A673 (cell line): ENCODE data around the gene PREX1.

ENCODE experiments used
- EZH2 ChIP-seq: fragments of 200-600 bp; sonication (generic); IDR thresholded peaks from 2 replicates; pipeline ENCODE4 v1.6.1; 2017; ENCODE audit warnings: borderline replicate concordance, low read depth, mild to moderate bottlenecking, mixed read lengths, antibody characterized with exemption, low read length; ENCODE audit not compliant: poor library complexity, severe bottlenecking
- TF ChIP-seq, protein P1 (sequence below): fragments of 300-800, 200-600 bp; sonication (generic); conservative IDR thresholded peaks from 2 replicates; pipeline ENCODE4 v1.5.1; 2017; ENCODE audit warnings: low read depth, mild to moderate bottlenecking, antibody characterized with exemption, low read length, moderate library complexity, mixed read lengths

DNA sequence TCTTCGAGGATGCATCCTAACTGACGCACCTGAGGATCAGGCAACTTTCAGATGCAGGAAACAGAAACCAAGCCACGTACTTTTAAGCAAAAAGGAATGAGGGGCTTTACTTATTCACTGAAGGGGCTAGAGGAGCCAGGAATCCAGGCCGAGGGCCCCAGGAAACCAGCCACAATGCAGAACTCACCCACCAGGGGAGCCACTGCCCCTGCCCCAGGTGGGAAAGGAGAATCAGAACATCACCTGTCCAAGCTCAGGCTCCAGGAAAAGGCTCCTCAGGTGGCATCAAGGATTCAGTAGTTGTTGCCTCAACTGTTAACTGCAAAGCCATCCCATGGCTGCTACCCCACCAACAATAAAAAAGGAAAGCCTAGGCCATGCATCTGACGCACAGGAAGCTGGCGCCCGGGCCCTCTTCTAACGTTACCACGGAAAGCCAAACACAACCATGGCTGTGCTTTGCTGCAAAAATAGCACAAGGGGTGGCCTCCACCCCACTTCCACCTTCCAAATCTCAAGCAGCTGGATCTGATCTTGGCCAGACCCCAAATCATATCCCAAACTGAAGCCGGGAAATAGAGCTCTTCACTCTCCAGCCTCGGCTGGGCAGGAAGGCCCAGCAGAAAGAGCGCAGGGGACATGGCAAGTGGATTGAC is 121.0 kb downstream of the PREX1 start:
- TF ChIP-seq EZH2 = no peak
- TF ChIP-seq, protein P1, sequence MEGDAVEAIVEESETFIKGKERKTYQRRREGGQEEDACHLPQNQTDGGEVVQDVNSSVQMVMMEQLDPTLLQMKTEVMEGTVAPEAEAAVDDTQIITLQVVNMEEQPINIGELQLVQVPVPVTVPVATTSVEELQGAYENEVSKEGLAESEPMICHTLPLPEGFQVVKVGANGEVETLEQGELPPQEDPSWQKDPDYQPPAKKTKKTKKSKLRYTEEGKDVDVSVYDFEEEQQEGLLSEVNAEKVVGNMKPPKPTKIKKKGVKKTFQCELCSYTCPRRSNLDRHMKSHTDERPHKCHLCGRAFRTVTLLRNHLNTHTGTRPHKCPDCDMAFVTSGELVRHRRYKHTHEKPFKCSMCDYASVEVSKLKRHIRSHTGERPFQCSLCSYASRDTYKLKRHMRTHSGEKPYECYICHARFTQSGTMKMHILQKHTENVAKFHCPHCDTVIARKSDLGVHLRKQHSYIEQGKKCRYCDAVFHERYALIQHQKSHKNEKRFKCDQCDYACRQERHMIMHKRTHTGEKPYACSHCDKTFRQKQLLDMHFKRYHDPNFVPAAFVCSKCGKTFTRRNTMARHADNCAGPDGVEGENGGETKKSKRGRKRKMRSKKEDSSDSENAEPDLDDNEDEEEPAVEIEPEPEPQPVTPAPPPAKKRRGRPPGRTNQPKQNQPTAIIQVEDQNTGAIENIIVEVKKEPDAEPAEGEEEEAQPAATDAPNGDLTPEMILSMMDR = no peak
